K562 (cell line): ENCODE results near the gene SLC2A2. TPM values are rescaled to one million over a fixed set of nuclear protein-coding genes. Genes with fewer than 3 reads are reported as not detected.
"Not testable (repeated sequence)": the region's sequence is repeated elsewhere in the genome, so short reads cannot be mapped to it uniquely, and the experiment has no call there.

Source experiments
- ATAC-seq: fragments of 200-7000 bp; cut with Tn5 transposase; 3 replicates; pipeline ENCODE4 v1.9.1; 2020; ENCODE audit warnings: moderate library complexity
- BruUV-seq: library from RNA; stranded (reverse); fragments of 400-500 nt; replicated peaks from 2 replicates; lab custom pipeline; 2021; lab: Mats Ljungman, UMichigan
- CTCF ChIA-PET: fragments of 300-600 bp; formaldehyde crosslinking; extraction: SDS; loops from one replicate; lab custom pipeline; 2021; ENCODE audit warnings: low intra/inter-chr PET ratio; lab: Yijun Ruan, JAX
- POLR2A ChIA-PET: fragments of 300-600, 350-650 bp; sonication (Branson Sonifier 250); formaldehyde crosslinking; extraction: SDS; loops from one replicate; lab custom pipeline; 2021; ENCODE audit warnings: antibody characterized with exemption, inconsistent platforms; lab: Yijun Ruan, JAX
- DNase-seq, 4 experiments: peaks; one replicate each; pipeline versions ENCODE4 v3.0.0 to v3.0.0-alpha.2; 2011 to 2018; ENCODE audit warnings: low spot score in 3 of 4, mixed read lengths in 3 of 4; ENCODE audit errors: extremely low read depth in 1 of 4
- FAIRE-seq: peaks from 2 replicates; lab custom pipeline; 2011; peaks lifted over from hg19 to GRCh38; lab: Jason Lieb, UNC
- H2AFZ ChIP-seq: 2 replicates; pipeline ENCODE4 v1.6.0; 2011; ENCODE audit warnings: low read depth, low read length, control low read depth, inconsistent platforms
- H3K27ac ChIP-seq: fragments of 200-600 bp; 3 replicates; pipeline ENCODE4 v1.8.0; 2011; ENCODE audit warnings: low read depth, mild to moderate bottlenecking, control low read depth, inconsistent platforms, low read length, moderate library complexity, mixed read lengths; ENCODE audit errors: extremely low read depth
- H3K27me3 ChIP-seq, 2 experiments: fragments of 300-600 bp in 1 of 2; 2 replicates in 1 of 2; 3 replicates in 1 of 2; pipeline versions ENCODE4 v1.6.0 to v1.8.0; 2011; ENCODE audit warnings: inconsistent platforms in 2 of 2, low read length in 2 of 2, mild to moderate bottlenecking in 1 of 2, mixed read lengths in 1 of 2, moderate library complexity in 1 of 2; ENCODE audit not compliant: control insufficient read depth in 2 of 2, insufficient read depth in 2 of 2
- H3K36me3 ChIP-seq: fragments of 300-600 bp; 3 replicates; pipeline ENCODE4 v1.8.0; 2011; ENCODE audit warnings: mild to moderate bottlenecking, low read length, inconsistent platforms; ENCODE audit not compliant: control insufficient read depth, insufficient read depth
- H3K4me1 ChIP-seq, 2 experiments: fragments of 200-600 bp in 1 of 2; replicated peaks in 1 of 2; 2 replicates in 1 of 2; 3 replicates in 1 of 2; pipeline versions ENCODE4 v1.5.1 to v1.8.0; 2011; ENCODE audit warnings: inconsistent platforms in 2 of 2, low read length in 2 of 2, mild to moderate bottlenecking in 1 of 2, mixed read lengths in 1 of 2, moderate library complexity in 1 of 2; ENCODE audit not compliant: control insufficient read depth in 2 of 2, insufficient read depth in 2 of 2
- H3K4me2 ChIP-seq: 2 replicates; pipeline ENCODE4 v1.6.1; 2011; ENCODE audit warnings: low read length, control low read depth, inconsistent platforms, mixed read lengths; ENCODE audit not compliant: insufficient read depth
- H3K4me3 ChIP-seq: fragments of 200-600 bp; sonication (generic), shearing (Covaris generic); 2 replicates; pipeline ENCODE4 v1.5.1; 2016; ENCODE audit warnings: control low read depth, inconsistent platforms
- H3K79me2 ChIP-seq: fragments of 200-600 bp; 3 replicates; pipeline ENCODE4 v1.8.0; 2011; ENCODE audit warnings: low read length, inconsistent platforms; ENCODE audit not compliant: control insufficient read depth, insufficient read depth
- H3K9ac ChIP-seq, 2 experiments: 2 replicates each; pipeline versions ENCODE4 v1.6.0 to v1.6.1; 2011; ENCODE audit warnings: low read depth in 2 of 2, low read length in 2 of 2, control low read depth in 1 of 2, inconsistent platforms in 1 of 2, mild to moderate bottlenecking in 1 of 2, mixed read lengths in 1 of 2; ENCODE audit not compliant: insufficient read depth in 1 of 2
- H3K9me1 ChIP-seq: one replicate; pipeline ENCODE4 v1.6.0; 2011; ENCODE audit warnings: inconsistent platforms, mild to moderate bottlenecking, low read length, moderate library complexity; ENCODE audit not compliant: control insufficient read depth, insufficient read depth
- H3K9me3 ChIP-seq: replicated peaks from 2 replicates; pipeline ENCODE4 v1.5.1; 2011; ENCODE audit warnings: low read depth, low read length, inconsistent platforms; ENCODE audit not compliant: control insufficient read depth, insufficient read depth
- H4K20me1 ChIP-seq: replicated peaks from 2 replicates; pipeline ENCODE4 v1.6.1; 2011; ENCODE audit warnings: low read length, inconsistent platforms, mixed read lengths; ENCODE audit not compliant: control insufficient read depth, insufficient read depth
- CCNT2 ChIP-seq: IDR thresholded peaks from 2 replicates; pipeline ENCODE4 v1.6.1; 2011; ENCODE audit warnings: borderline replicate concordance, low read depth, mild to moderate bottlenecking, moderate library complexity, mixed read lengths, low read length; ENCODE audit not compliant: insufficient read length; ENCODE audit errors: extremely low read depth
- CSDE1 ChIP-seq, 2 experiments: fragments of 450-650 bp; IDR thresholded peaks; 2 replicates each; pipeline ENCODE4 v1.6.1; 2016; ENCODE audit warnings: mild to moderate bottlenecking in 1 of 2
- HMG20A ChIP-seq: fragments of 450-650 bp; formaldehyde crosslinking; conservative IDR thresholded peaks from 2 replicates; pipeline ENCODE4 v1.4.0; 2020; ENCODE audit warnings: mild to moderate bottlenecking, mixed read lengths
- ZNF511 ChIP-seq: sonication (generic); formaldehyde crosslinking; IDR thresholded peaks from 2 replicates; pipeline ENCODE4 v1.8.0; 2022; ENCODE audit warnings: mild to moderate bottlenecking, missing genetic modification reagents
- WGBS: fragments of 100-300 bp; shearing (Covaris generic); methylation state at CpG from one replicate; pipeline ENCODE4 v1.1.6; 2016; ENCODE audit warnings: low coverage, mixed read lengths; ENCODE audit not compliant: insufficient coverage; ENCODE audit errors: missing lambda C conversion rate; 5-methylcytosine and 5-hydroxymethylcytosine counted together
- in situ Hi-C: fragments of 300-500 bp; cut with MboI; formaldehyde crosslinking; loops from 4 replicates; pipeline ENCODE4 v1.15.0; 2018; ENCODE audit warnings: inconsistent platforms, mixed read lengths
- intact Hi-C: fragments of 100-400 bp; cut with micrococcal nuclease; formaldehyde crosslinking; loops from 2 replicates; pipeline ENCODE4 v1.14.2; 2022
- polyA plus RNA-seq, 8 experiments: library from polyadenylated mRNA; depleted of rRNA in 4 of 8; stranded (reverse) in 5 of 8; unstranded in 3 of 8; fragments of >200 nt; fragmentation: Nextera tagmentation in 2 of 8; fragmentation: Illumina TruSeq in 1 of 8; extraction: Ambion mirVana in 2 of 8; extraction: Trizol in 1 of 8; gene quantifications; 2 replicates each; pipeline versions ENCODE4 v1.2.1 to v1.2.3, GENCODE V29; 2011 to 2014; ENCODE audit warnings: inconsistent platforms in 1 of 8, missing spikeins in 1 of 8
- total RNA-seq, 7 experiments: library from RNA; depleted of rRNA in 6 of 7; stranded (reverse); fragments of >200 nt in 6 of 7; fragmentation: Illumina TruSeq in 2 of 7; extraction: Trizol in 2 of 7; gene quantifications; 2 replicates each; pipeline versions ENCODE4 v1.2.1 to v1.2.3, GENCODE V29; 2011 to 2021; ENCODE audit warnings: low replicate concordance in 1 of 7
- TF ChIP-seq, protein P1 (sequence below): fragments of 250-450 bp; sonication (Bioruptor Pico); IDR thresholded peaks from 2 replicates; pipeline ENCODE4 v1.5.0; 2021

The SLC2A2 gene
- total and polyA plus RNA-seq, 9 of the 15 experiments (the other 6 are each of a cell fraction or from before 2014, with no cell fraction given), result 0.18 TPM; not detected in 8

DNA sequence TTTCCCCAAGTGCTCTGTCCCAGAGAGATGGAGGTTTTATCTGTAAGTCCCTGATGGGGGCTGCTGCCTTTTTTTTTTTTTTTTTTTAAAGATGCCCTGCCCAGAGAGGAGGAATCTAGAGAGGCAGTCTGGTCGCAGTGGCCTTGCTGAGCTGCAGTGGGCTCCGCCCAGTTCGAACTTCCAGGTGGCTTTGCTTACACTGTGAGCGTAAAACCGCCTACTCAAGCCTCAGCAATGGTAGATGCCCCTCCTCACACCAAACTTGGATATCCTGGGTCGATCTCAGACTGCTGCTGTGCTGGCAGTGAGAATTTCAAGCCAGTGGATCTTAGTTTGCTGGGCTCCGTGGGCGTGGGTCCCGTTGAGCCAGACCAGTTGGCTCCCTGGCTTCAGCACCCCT is 51.6 kb downstream of the SLC2A2 start:
- Histone ChIP-seq H4K20me1 (no peaks in the 10 kb centered on the region), H3K27me3 (peaks cover 12 to 16% of the 10 kb centered on the region in 2 experiments; a peak in 4 of 5 replicates), H3K9me1 (no peaks in the 10 kb centered on the region), H3K79me2 (no peaks in the 10 kb centered on the region), H3K36me3 (no peaks in the 10 kb centered on the region), H3K4me3 (no peak overlapping the region), H3K9ac (no peak overlapping the region), H3K9me3 (no peaks in the 10 kb centered on the region), H3K4me1 (no peaks in the 10 kb centered on the region; a peak in 1 of 5 replicates), H3K27ac (no peak overlapping the region), H3K4me2 (no peak overlapping the region), H2AFZ (no peak overlapping the region)
- no peak for ATAC-seq
- TF ChIP-seq, protein P1, sequence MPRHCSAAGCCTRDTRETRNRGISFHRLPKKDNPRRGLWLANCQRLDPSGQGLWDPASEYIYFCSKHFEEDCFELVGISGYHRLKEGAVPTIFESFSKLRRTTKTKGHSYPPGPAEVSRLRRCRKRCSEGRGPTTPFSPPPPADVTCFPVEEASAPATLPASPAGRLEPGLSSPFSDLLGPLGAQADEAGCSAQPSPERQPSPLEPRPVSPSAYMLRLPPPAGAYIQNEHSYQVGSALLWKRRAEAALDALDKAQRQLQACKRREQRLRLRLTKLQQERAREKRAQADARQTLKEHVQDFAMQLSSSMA, result no peak
- TF ChIP-seq CSDE1 (IDR thresholded peaks at IDR 0.05) (no peak), HMG20A (CRISPR knock-in tag) (no peak), ZNF511 (CRISPR knock-in tag) (no peak), CCNT2 (no peak)
- 0% methylated on average over 6 of the region's 9 CpGs for WGBS
- intact Hi-C loops, result no loop called here
- no peak for FAIRE-seq
- BruUV-seq, result no TSS peak
- DNase-seq, result peak in 1 of 4 experiments; percentile 15
- in situ Hi-C loops, result loop anchor here (25.0 kb wide), 1 partner anchor 1662 kb away; no protein-coding TSS in a partner anchor
- CTCF ChIA-PET, result no interaction called here
- POLR2A ChIA-PET, result no interaction called here

GRCh38 chr3:170972917-170973316 is 53.6 kb downstream of the SLC2A2 start:
- BruUV-seq, DNase-seq, H3K4me1 ChIP-seq, H3K79me2 ChIP-seq, H3K36me3 ChIP-seq, H2AFZ ChIP-seq, ATAC-seq, FAIRE-seq, H3K9ac ChIP-seq, H3K4me2 ChIP-seq, intact Hi-C loops, CTCF ChIA-PET, H3K9me3 ChIP-seq, H3K4me3 ChIP-seq, H3K27ac ChIP-seq, H3K9me1 ChIP-seq, H4K20me1 ChIP-seq, POLR2A ChIA-PET: not testable (repeated sequence)
- H3K27me3 ChIP-seq, result peaks cover 12 to 16% of the 10 kb centered on the region in 2 experiments; a peak in 4 of 5 replicates
- in situ Hi-C loops, result loop anchor here (25.0 kb wide), 1 partner anchor 1664 kb away; no protein-coding TSS in a partner anchor
